CD14-positive monocyte (primary cell): ENCODE results near the gene MISP. TPM values are rescaled to one million over a fixed set of nuclear protein-coding genes. Genes with fewer than 3 reads are reported as not detected.

Experiments used
- DNase-seq, 3 donors: peaks; one replicate each; pipeline ENCODE4 v3.0.0-alpha.2; 2011 to 2022
- H2AFZ ChIP-seq: 2 replicates; pipeline ENCODE4 v1.6.0; 2012; ENCODE audit warnings: mild to moderate bottlenecking, low read depth, low read length, inconsistent platforms; ENCODE audit not compliant: insufficient read depth, poor library complexity, severe bottlenecking
- H3K27ac ChIP-seq, 2 donors: 1 replicate in 1 of 2; 2 replicates in 1 of 2; pipeline ENCODE4 v1.5.1; 2012 to 2013; ENCODE audit warnings: low read length in 2 of 2, control low read depth in 1 of 2, inconsistent platforms in 1 of 2, low read depth in 1 of 2, mild to moderate bottlenecking in 1 of 2
- H3K27me3 ChIP-seq, 2 donors: one replicate each; pipeline versions ENCODE4 v1.6.0 to v1.6.1; 2011 to 2013; ENCODE audit warnings: low read length in 2 of 2; ENCODE audit not compliant: control insufficient read depth in 2 of 2, insufficient read depth in 2 of 2
- H3K36me3 ChIP-seq, 2 donors: replicated peaks in 1 of 2; 1 replicate in 1 of 2; 2 replicates in 1 of 2; pipeline versions ENCODE4 v1.5.1 to v1.6.1; 2012 to 2013; ENCODE audit warnings: low read length in 2 of 2, control low read depth in 1 of 2, inconsistent platforms in 1 of 2, mild to moderate bottlenecking in 1 of 2; ENCODE audit not compliant: insufficient read depth in 2 of 2, control insufficient read depth in 1 of 2
- H3K4me1 ChIP-seq, 2 donors: 1 replicate in 1 of 2; 2 replicates in 1 of 2; pipeline versions ENCODE4 v1.5.1 to v1.6.1; 2012 to 2013; ENCODE audit warnings: low read length in 2 of 2, control low read depth in 1 of 2, inconsistent platforms in 1 of 2, mild to moderate bottlenecking in 1 of 2, moderate library complexity in 1 of 2; ENCODE audit not compliant: insufficient read depth in 2 of 2, control insufficient read depth in 1 of 2
- H3K4me2 ChIP-seq: replicated peaks from 2 replicates; pipeline ENCODE3; 2012; ENCODE audit warnings: low read length, moderate library complexity, mild to moderate bottlenecking; ENCODE audit not compliant: poor library complexity, severe bottlenecking; ENCODE audit errors: extremely low read depth
- H3K4me3 ChIP-seq, 3 experiments: fragments of 200-600 bp in 1 of 3; sonication (generic) in 1 of 3; replicated peaks in 1 of 3; 1 replicate in 2 of 3; 2 replicates in 1 of 3; pipeline ENCODE4 v1.5.1; 2011 to 2013; ENCODE audit warnings: low read length in 3 of 3, mild to moderate bottlenecking in 3 of 3, control low read depth in 2 of 3, low read depth in 2 of 3, inconsistent platforms in 1 of 3, moderate library complexity in 1 of 3
- H3K79me2 ChIP-seq: 2 replicates; pipeline ENCODE4 v1.6.0; 2012; ENCODE audit warnings: mild to moderate bottlenecking, control low read depth, inconsistent platforms, low read length, moderate library complexity; ENCODE audit not compliant: insufficient read depth
- H3K9ac ChIP-seq: 2 replicates; pipeline ENCODE4 v1.6.0; 2017; ENCODE audit warnings: low read length, mild to moderate bottlenecking; ENCODE audit not compliant: insufficient read depth, poor library complexity, severe bottlenecking
- H3K9me3 ChIP-seq, 2 donors: replicated peaks in 1 of 2; 1 replicate in 1 of 2; 2 replicates in 1 of 2; pipeline versions ENCODE4 v1.5.1 to v1.6.1; 2012 to 2013; ENCODE audit warnings: low read length in 2 of 2, control low read depth in 1 of 2; ENCODE audit not compliant: control insufficient read depth in 1 of 2, insufficient read depth in 1 of 2
- H4K20me1 ChIP-seq: 2 replicates; pipeline ENCODE4 v1.6.0; 2012; ENCODE audit warnings: mild to moderate bottlenecking, low read length, control low read depth, moderate library complexity; ENCODE audit not compliant: insufficient read depth
- H3K27ac Mint-ChIP-seq, 7 donors: one replicate each; pipeline ENCODE4 v1.8.0; 2020; ENCODE audit warnings: mild to moderate bottlenecking in 7 of 7, mixed read lengths in 7 of 7, moderate library complexity in 6 of 7, inconsistent platforms in 2 of 7
- H3K27me3 Mint-ChIP-seq, 3 donors: one replicate each; pipeline ENCODE4 v1.8.0; 2021 to 2022; ENCODE audit warnings: low read depth in 3 of 3, mild to moderate bottlenecking in 3 of 3, mixed read lengths in 3 of 3, moderate library complexity in 3 of 3, inconsistent platforms in 1 of 3
- H3K36me3 Mint-ChIP-seq, 2 donors: one replicate each; pipeline ENCODE4 v1.8.0; 2020; ENCODE audit warnings: mixed read lengths in 2 of 2, inconsistent platforms in 1 of 2, mild to moderate bottlenecking in 1 of 2
- H3K4me1 Mint-ChIP-seq: one replicate; pipeline ENCODE4 v1.8.0; 2020; ENCODE audit warnings: mild to moderate bottlenecking, mixed read lengths
- H3K4me3 Mint-ChIP-seq, 2 donors: one replicate each; pipeline ENCODE4 v1.8.0; 2020; ENCODE audit warnings: mild to moderate bottlenecking in 2 of 2, mixed read lengths in 2 of 2, moderate library complexity in 1 of 2
- H3K9me3 Mint-ChIP-seq, 7 donors: one replicate each; pipeline ENCODE4 v1.8.0; 2020 to 2022; ENCODE audit warnings: mixed read lengths in 7 of 7, mild to moderate bottlenecking in 6 of 7, moderate library complexity in 6 of 7, inconsistent platforms in 2 of 7
- WGBS: methylation state at CpG from one replicate; pipeline ENCODE4 v1.1.5; 2013; ENCODE audit warnings: missing lambda C conversion rate; ENCODE audit not compliant: insufficient coverage; 5-methylcytosine and 5-hydroxymethylcytosine counted together
- intact Hi-C, 2 donors: fragments of 100-400 bp; cut with micrococcal nuclease; formaldehyde crosslinking; loops; one replicate each; pipeline versions ENCODE4 v1.15.0 to v1.15.1; 2023
- polyA plus RNA-seq, 3 donors: library from polyadenylated mRNA; depleted of rRNA in 1 of 3; unstranded in 2 of 3; stranded (reverse) in 1 of 3; fragments of 300-500 nt in 2 of 3; fragments of >200 nt in 1 of 3; fragmentation: Illumina TruSeq in 2 of 3; gene quantifications; 1 replicate in 2 of 3; 2 replicates in 1 of 3; pipeline ENCODE4 v1.2.3, GENCODE V29; 2012 to 2021
- TF ChIP-seq, protein P1 (sequence below): fragments of 200-600 bp; IDR thresholded peaks from one replicate; pipeline ENCODE4 v1.8.0; 2022; ENCODE audit warnings: antibody characterized with exemption, mild to moderate bottlenecking

The MISP gene
- polyA plus RNA-seq, 3 donors = not detected

DNA sequence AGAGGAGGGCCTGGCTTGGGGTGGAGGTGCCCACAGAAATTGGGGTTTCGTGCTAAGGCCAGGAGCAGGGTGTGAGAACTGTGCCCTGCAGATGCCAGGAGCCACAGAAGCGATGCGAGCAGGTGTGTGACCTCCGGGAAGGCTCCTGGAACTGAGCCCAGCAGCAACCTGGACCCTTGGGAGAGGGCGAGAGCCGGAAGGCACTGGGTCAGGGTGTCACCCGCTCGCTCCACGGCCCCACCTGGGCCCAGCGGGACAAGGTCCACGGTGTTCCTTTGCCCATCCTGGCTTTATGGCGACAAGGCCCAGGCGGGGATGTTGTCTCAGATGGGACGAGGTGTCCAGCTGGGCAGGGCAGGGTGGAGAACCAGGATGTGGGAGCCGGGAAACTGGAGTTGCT, 4.2 kb downstream of the MISP start:
- H3K4me1 Mint-ChIP-seq = peaks cover 20% of the 10 kb centered on the region
- TF ChIP-seq, protein P1, sequence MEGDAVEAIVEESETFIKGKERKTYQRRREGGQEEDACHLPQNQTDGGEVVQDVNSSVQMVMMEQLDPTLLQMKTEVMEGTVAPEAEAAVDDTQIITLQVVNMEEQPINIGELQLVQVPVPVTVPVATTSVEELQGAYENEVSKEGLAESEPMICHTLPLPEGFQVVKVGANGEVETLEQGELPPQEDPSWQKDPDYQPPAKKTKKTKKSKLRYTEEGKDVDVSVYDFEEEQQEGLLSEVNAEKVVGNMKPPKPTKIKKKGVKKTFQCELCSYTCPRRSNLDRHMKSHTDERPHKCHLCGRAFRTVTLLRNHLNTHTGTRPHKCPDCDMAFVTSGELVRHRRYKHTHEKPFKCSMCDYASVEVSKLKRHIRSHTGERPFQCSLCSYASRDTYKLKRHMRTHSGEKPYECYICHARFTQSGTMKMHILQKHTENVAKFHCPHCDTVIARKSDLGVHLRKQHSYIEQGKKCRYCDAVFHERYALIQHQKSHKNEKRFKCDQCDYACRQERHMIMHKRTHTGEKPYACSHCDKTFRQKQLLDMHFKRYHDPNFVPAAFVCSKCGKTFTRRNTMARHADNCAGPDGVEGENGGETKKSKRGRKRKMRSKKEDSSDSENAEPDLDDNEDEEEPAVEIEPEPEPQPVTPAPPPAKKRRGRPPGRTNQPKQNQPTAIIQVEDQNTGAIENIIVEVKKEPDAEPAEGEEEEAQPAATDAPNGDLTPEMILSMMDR = no peak
- H3K4me1 ChIP-seq = peaks cover 15 to 17% of the 10 kb centered on the region in 2 donors
- no peaks in the 10 kb centered on the region for H4K20me1 ChIP-seq
- no peaks in the 10 kb centered on the region for H3K79me2 ChIP-seq
- no peak overlapping the region for H3K4me3 ChIP-seq
- H3K27ac Mint-ChIP-seq = peak overlapping the region in 1 of 7 donors; percentile 41
- H3K9ac ChIP-seq = no peak overlapping the region
- peaks cover 15 to 36% of the 10 kb centered on the region in 2 donors for H3K9me3 ChIP-seq
- H3K27me3 Mint-ChIP-seq = peaks cover 2 to 20% (median 4%) of the 10 kb centered on the region in 3 donors
- no peaks in the 10 kb centered on the region for H3K36me3 ChIP-seq
- intact Hi-C loops = no loop called here
- peaks cover 0 to 4% of the 10 kb centered on the region in 2 donors for H3K36me3 Mint-ChIP-seq
- H2AFZ ChIP-seq = no peak overlapping the region
- no peaks in the 10 kb centered on the region for H3K27me3 ChIP-seq
- H3K27ac ChIP-seq = no peak overlapping the region
- H3K4me3 Mint-ChIP-seq = no peak overlapping the region
- H3K9me3 Mint-ChIP-seq = peaks cover 25 to 39% (median 30%) of the 10 kb centered on the region in 7 donors
- no peak for DNase-seq
- H3K4me2 ChIP-seq = no peak overlapping the region
- 96% methylated on average over 15 of the region's 15 CpGs for WGBS

DNA sequence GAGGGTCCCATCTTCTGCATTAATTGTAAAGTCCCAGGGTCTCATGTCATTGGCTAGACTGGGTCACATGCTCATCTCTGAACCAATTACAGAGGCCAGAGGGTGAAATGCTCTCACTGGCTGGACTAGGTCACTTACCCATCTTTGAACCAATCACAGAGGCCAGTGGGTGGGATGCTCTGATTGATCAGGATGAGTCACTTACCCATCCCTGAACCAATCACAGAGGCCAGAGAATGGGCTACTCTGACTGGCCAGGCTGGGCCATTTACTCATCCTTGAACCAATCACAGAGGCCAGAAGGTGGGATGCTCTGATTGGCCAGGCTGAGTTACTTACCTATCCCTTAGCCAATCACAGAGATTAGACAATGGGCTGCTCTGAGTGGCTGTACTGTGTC, 5.3 kb downstream of the MISP start:
- Histone ChIP-seq H3K4me2 (no peak overlapping the region), H3K4me3 (no peak overlapping the region), H3K27me3 (no peaks in the 10 kb centered on the region), H3K9me3 (peaks cover 15 to 37% of the 10 kb centered on the region in 2 donors), H3K4me1 (peaks cover 15 to 16% of the 10 kb centered on the region in 2 donors), H2AFZ (no peak overlapping the region), H3K79me2 (no peaks in the 10 kb centered on the region), H4K20me1 (no peaks in the 10 kb centered on the region), H3K27ac (no peak overlapping the region), H3K36me3 (no peaks in the 10 kb centered on the region), H3K9ac (no peak overlapping the region)
- intact Hi-C loops = no loop called here
- Mint-ChIP-seq H3K4me1 (peaks cover 20% of the 10 kb centered on the region), H3K9me3 (peaks cover 25 to 39% (median 32%) of the 10 kb centered on the region in 7 donors), H3K4me3 (no peak overlapping the region), H3K36me3 (peaks cover 0 to 4% of the 10 kb centered on the region in 2 donors), H3K27ac (no peak overlapping the region), H3K27me3 (peaks cover 3 to 27% (median 7%) of the 10 kb centered on the region in 3 donors)
- DNase-seq = peak; percentile 12 to 71 (median 18)
- TF ChIP-seq, protein P1 = no peak
